Measurements from ENCODE around the gene CIZ1. TPM values are rescaled to one million over a fixed set of nuclear protein-coding genes. Genes with fewer than 3 reads are reported as not detected.
A peak's percentile ranks its signal among the peaks of the same experiment; 100 is the strongest.

CIZ1 gene
- total and polyA plus RNA-seq, 2 of the 13 experiments (the other 11 are each of a cell fraction or from before 2014, with no cell fraction given) = 30.6 to 50.3 TPM

- WGBS (ENCODE audit: low lambda C conversion rate) = 33% methylated on average over 7 of the region's 7 CpGs
- TF ChIP-seq ZNF691 (CRISPR knock-in tag; IDR thresholded peaks at IDR 0.05; ENCODE audit: borderline replicate concordance, low read depth) = peak; percentile 84
- no peak for TF ChIP-seq REPIN1 (CRISPR knock-in tag; IDR thresholded peaks at IDR 0.05; ENCODE audit: borderline replicate concordance, low read depth)
- intact Hi-C loops (cut with micrococcal nuclease; ENCODE audit: unreplicated experiment) = no loop called here
These were observed 33.5 kb upstream of the CIZ1 start for GRCh38 chr9:128224877-128225276.

GRCh38 chr9:128222880-128223670, 31.7 kb upstream of the CIZ1 start:
- Histone ChIP-seq H3K36me3 (replicated peaks in 1 of 2; ENCODE audit: control insufficient read depth in 1 of 2, insufficient read depth in 2 of 2, low read length in 2 of 2) (no peaks in the 10 kb centered on the region), H4K20me1 (ENCODE audit: insufficient read depth, low read length) (no peaks in the 10 kb centered on the region), H3K4me2 (ENCODE audit: low read depth, low read length) (no peak overlapping the region), H3K27ac (ENCODE audit: extremely low read length, insufficient read depth, low read length) (no peak overlapping the region), H3K27me3 (ENCODE audit: control insufficient read depth in 1 of 2, insufficient read depth in 2 of 2, low read length in 2 of 2) (peaks cover 2 to 37% of the 10 kb centered on the region in 2 experiments; a peak in 4 of 5 replicates), H3K9me3 (ENCODE audit: low read length) (no peaks in the 10 kb centered on the region), H3K9ac (ENCODE audit: insufficient read depth, low read depth, low read length) (no peak overlapping the region), H3K4me1 (ENCODE audit: insufficient read depth, low read length) (peaks cover 23% of the 10 kb centered on the region), H2AFZ (ENCODE audit: low read length) (no peak overlapping the region), H3K4me3 (replicated peaks in 1 of 3; ENCODE audit: insufficient read depth in 1 of 3, low read depth in 2 of 3, low read length in 3 of 3) (no peak overlapping the region), H3K79me2 (ENCODE audit: insufficient read depth, low read length) (no peaks in the 10 kb centered on the region)
- WGBS (ENCODE audit: low lambda C conversion rate) = 68% methylated on average over 1 of the region's 13 CpGs
- in situ Hi-C loops (cut with HindIII; ENCODE audit: extremely low pct_ligation_motif_present, low pct_unique_long_range_greater_than_20kb) = no loop called here
- intact Hi-C loops (cut with micrococcal nuclease; ENCODE audit: unreplicated experiment) = no loop called here
- POLR2A ChIA-PET = no interaction called here
- no peak for ATAC-seq
- DNase-seq (ENCODE audit: low spot score) = no peak
- CTCF ChIA-PET (ENCODE audit: low intra/inter-chr PET ratio, low total read pairs) = no interaction called here
- no TSS peak for BruUV-seq (replicated peaks)
- no peak for FAIRE-seq
- TF ChIP-seq ZNF703 (CRISPR knock-in tag; IDR thresholded peaks at IDR 0.05; ENCODE audit: borderline replicate concordance) (no peak), NFIC (IDR thresholded peaks at IDR 0.05; ENCODE audit: low read length) (no peak), KDM5B (CRISPR knock-in tag; IDR thresholded peaks at IDR 0.05; ENCODE audit: borderline replicate concordance) (no peak), GABPB1 (CRISPR knock-in tag; IDR thresholded peaks at IDR 0.05) (no peak), ZNF616 (CRISPR knock-in tag; IDR thresholded peaks at IDR 0.05; ENCODE audit: low read depth) (no peak), ZUFSP (CRISPR knock-in tag; IDR thresholded peaks at IDR 0.05; ENCODE audit: borderline replicate concordance) (no peak), U2AF2 (IDR thresholded peaks at IDR 0.05; ENCODE audit: low read depth, low read length) (no peak), ZNF143 (CRISPR knock-in tag; IDR thresholded peaks at IDR 0.05) (no peak), SIN3B (IDR thresholded peaks at IDR 0.05; ENCODE audit: low read length) (no peak), ZNF280D (CRISPR knock-in tag; IDR thresholded peaks at IDR 0.05) (no peak)

More at GRCh38 chr9:128224877-128225276, 33.5 kb upstream of the CIZ1 start:
- no peak; the same call in 2 of the 3 replicates for ATAC-seq
- BruUV-seq (replicated peaks) = no TSS peak
- CTCF ChIA-PET (ENCODE audit: low intra/inter-chr PET ratio, low total read pairs) = no interaction called here
- no peak for DNase-seq (ENCODE audit: low spot score)
- no peak for FAIRE-seq
- Histone ChIP-seq H3K79me2 (ENCODE audit: insufficient read depth, low read length) (no peaks in the 10 kb centered on the region), H3K36me3 (replicated peaks in 1 of 2; ENCODE audit: control insufficient read depth in 1 of 2, insufficient read depth in 2 of 2, low read length in 2 of 2) (no peaks in the 10 kb centered on the region), H3K27me3 (ENCODE audit: control insufficient read depth in 1 of 2, insufficient read depth in 2 of 2, low read length in 2 of 2) (peaks cover 2 to 37% of the 10 kb centered on the region in 2 experiments; a peak in 4 of 5 replicates), H3K9ac (ENCODE audit: insufficient read depth, low read depth, low read length) (no peak overlapping the region), H3K4me2 (ENCODE audit: low read depth, low read length) (no peak overlapping the region), H3K27ac (ENCODE audit: extremely low read length, insufficient read depth, low read length) (no peak overlapping the region), H3K4me3 (replicated peaks in 1 of 3; ENCODE audit: insufficient read depth in 1 of 3, low read depth in 2 of 3, low read length in 3 of 3) (no peak overlapping the region), H4K20me1 (ENCODE audit: insufficient read depth, low read length) (no peaks in the 10 kb centered on the region), H3K9me3 (ENCODE audit: low read length) (no peaks in the 10 kb centered on the region), H3K4me1 (ENCODE audit: insufficient read depth, low read length) (peaks cover 11% of the 10 kb centered on the region), H2AFZ (ENCODE audit: low read length) (no peak overlapping the region)
- in situ Hi-C loops (cut with HindIII; ENCODE audit: extremely low pct_ligation_motif_present, low pct_unique_long_range_greater_than_20kb) = no loop called here
- POLR2A ChIA-PET = no interaction called here

Data from HepG2 (cell line).